NCI-H460 (cell line): Measurements from ENCODE around the gene CRNN. TPM values are rescaled to one million over a fixed set of nuclear protein-coding genes. Genes with fewer than 3 reads are reported as not detected.
A peak's percentile ranks its signal among the peaks of the same experiment; 100 is the strongest.

Experiments
- DNase-seq: peaks from one replicate; pipeline ENCODE4 v3.0.0-alpha.2; 2016; ENCODE audit warnings: low read depth; ENCODE audit errors: extremely low read depth
- total RNA-seq: library from RNA; depleted of rRNA; stranded (reverse); fragments of >200 nt; shearing (Covaris generic); gene quantifications from 2 replicates; pipeline ENCODE4 v1.2.3, GENCODE V29; 2014

CRNN gene
- total RNA-seq, 1 experiment from 2014 or later = not detected

GRCh38 chr1:152426731-152427130 lies 12.7 kb upstream of the CRNN start:
- DNase-seq = no peak

DNA sequence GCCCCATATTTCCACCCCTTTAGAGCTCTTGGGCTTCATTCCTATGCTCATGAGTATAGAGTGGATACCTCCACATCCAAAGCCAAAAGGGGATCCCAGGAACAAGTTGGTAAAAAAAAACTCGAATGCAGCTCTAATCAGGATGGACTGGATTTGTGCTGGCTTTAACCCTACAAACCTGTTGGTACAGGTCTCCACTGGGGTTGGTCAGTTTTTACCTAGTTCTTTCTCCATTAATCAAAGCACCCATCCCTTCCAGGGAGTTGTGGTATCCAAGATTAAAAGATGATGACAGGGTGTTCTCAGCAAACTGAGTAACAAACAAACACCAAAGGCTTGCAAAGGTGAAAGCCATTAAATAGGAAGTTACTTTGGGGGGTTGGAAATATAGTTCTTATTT lies 5.9 kb upstream of the CRNN start:
- no peak for DNase-seq

GRCh38 chr1:152415454-152416227 lies 1.6 kb upstream of the CRNN start:
- no peak for DNase-seq

GRCh38 chr1:152412756-152413155 lies 1.3 kb downstream of the CRNN start:
- no peak for DNase-seq

GRCh38 chr1:152411134-152411533 lies 2.9 kb downstream of the CRNN start:
- no peak for DNase-seq

GRCh38 chr1:152410599-152410998 lies 3.5 kb downstream of the CRNN start:
- no peak for DNase-seq

- DNase-seq = no peak
These were observed 4.0 kb downstream of the CRNN start for GRCh38 chr1:152410028-152410427.

GRCh38 chr1:152408664-152409063 lies 5.4 kb downstream of the CRNN start:
- DNase-seq = no peak

GRCh38 chr1:152398812-152399698 lies 15.0 kb downstream of the CRNN start:
- DNase-seq = peak; percentile 19

GRCh38 chr1:152397474-152397873 lies 16.6 kb downstream of the CRNN start:
- DNase-seq = no peak

DNA sequence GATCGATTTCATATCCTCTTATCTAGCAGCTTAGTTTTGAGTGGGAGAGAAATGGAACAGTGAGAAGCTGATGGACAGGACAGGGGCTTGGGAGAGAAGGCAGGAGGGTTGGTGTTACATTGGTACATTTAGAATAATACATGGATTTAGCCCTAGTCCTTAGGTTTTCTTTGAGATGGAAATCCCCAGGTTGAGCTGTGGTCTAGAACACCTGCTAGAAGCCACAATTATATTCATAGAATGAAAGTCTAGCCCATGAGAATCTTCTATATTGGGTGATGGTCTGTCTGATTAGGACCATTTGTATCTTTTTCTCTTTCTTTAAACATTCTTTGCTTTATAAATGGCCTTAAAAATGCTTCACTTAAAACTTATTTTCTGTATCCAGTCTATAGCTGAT lies 19.9 kb downstream of the CRNN start:
- DNase-seq = no peak

- no peak for DNase-seq
These were observed 21.2 kb downstream of the CRNN start for GRCh38 chr1:152392909-152393308.

DNA sequence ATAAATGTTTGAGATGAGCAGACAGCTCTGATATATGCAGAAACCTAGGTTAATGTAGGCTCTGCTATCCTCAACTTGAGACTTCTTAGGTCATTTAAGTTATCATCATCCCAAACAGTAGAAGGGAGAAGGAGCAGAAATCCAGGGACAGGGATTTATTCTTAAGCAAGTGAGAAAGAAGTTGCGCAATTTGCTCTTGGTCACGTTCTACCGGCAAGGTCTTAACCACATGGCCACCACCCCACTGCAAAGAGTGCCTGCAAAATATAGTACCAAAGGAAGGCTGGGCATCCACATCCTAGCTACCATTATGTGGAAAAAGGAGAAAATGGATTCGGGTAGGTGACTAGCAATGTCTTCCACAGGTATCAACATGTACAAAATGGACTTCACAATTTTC lies 25.2 kb downstream of the CRNN start:
- no peak for DNase-seq

DNA sequence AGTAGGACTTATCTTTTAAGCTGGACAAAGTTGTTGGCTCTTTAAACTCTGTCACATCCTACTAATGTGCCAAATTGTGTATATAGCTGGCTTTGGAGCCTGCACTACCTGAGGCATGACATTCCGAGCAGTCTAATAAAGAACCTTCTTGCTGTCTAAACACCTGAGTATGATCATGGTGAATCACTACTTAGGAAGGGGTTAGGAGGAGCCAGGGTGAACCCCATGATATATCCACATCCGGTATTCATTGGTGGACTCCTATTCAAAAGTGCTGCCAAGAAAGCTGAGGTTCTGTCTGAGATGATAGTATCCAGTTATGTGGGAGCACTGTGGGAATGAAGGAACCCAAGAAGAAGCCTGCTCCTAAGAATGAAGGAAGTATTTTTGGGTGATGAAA lies 27.1 kb downstream of the CRNN start:
- DNase-seq = no peak

- no peak for DNase-seq
These were observed 33.1 kb downstream of the CRNN start for GRCh38 chr1:152380932-152381331.

- no peak for DNase-seq
These were observed 39.6 kb downstream of the CRNN start for GRCh38 chr1:152374451-152374850.

- no peak for DNase-seq
These were observed 41.4 kb downstream of the CRNN start for GRCh38 chr1:152372672-152373071.

GRCh38 chr1:152367436-152367835 lies 46.6 kb downstream of the CRNN start:
- no peak for DNase-seq

- no peak for DNase-seq
These were observed 54.2 kb downstream of the CRNN start, which contains the start of gene FLG2 for GRCh38 chr1:152359906-152360305. Gene FLG2, minus strand, starts transcription at chr1:152360006. Its CDS starts 1,122 bp downstream, at chr1:152358884.
